Neural cell (in vitro differentiated cells): ENCODE measurements around the gene GTPBP3. TPM values are rescaled to one million over a fixed set of nuclear protein-coding genes. Genes with fewer than 3 reads are reported as not detected.

Experiments used
- H2AFZ ChIP-seq: fragments of 200-600, 300-800 bp; sonication (generic), shearing (Covaris generic); 2 replicates; pipeline ENCODE4 v1.6.0; 2014; ENCODE audit warnings: low read depth, mild to moderate bottlenecking, antibody characterized with exemption, low read length, moderate library complexity
- H3F3A ChIP-seq: fragments of 200-600 bp; shearing (Covaris generic); 2 replicates; pipeline ENCODE4 v1.6.1; 2016; ENCODE audit warnings: mild to moderate bottlenecking, moderate library complexity, mixed read lengths, antibody characterized with exemption, low read length; ENCODE audit not compliant: insufficient read depth, poor library complexity, severe bottlenecking
- H3K27ac ChIP-seq: fragments of 200-600, 300-800 bp; sonication (generic), shearing (Covaris generic); 2 replicates; pipeline ENCODE4 v1.5.1; 2014; ENCODE audit warnings: mild to moderate bottlenecking, low read length, moderate library complexity
- H3K27me3 ChIP-seq: fragments of 300-800, 200-600 bp; sonication (generic), shearing (Covaris generic); 2 replicates; pipeline ENCODE4 v1.6.0; 2014; ENCODE audit warnings: mild to moderate bottlenecking, low read depth, low read length, moderate library complexity; ENCODE audit not compliant: insufficient read depth
- H3K36me3 ChIP-seq: fragments of 300-800, 200-600 bp; sonication (generic), shearing (Covaris generic); 2 replicates; pipeline ENCODE4 v1.5.1; 2014; ENCODE audit warnings: mild to moderate bottlenecking, antibody characterized with exemption, low read length, moderate library complexity; ENCODE audit not compliant: insufficient read depth
- H3K4me2 ChIP-seq: fragments of 300-800, 200-600 bp; sonication (generic), shearing (Covaris generic); 2 replicates; pipeline ENCODE4 v1.6.0; 2014; ENCODE audit warnings: mild to moderate bottlenecking, low read length
- H3K4me3 ChIP-seq: fragments of 300-800, 200-600 bp; sonication (generic), shearing (Covaris generic); 2 replicates; pipeline ENCODE4 v1.5.1; 2014; ENCODE audit warnings: mild to moderate bottlenecking, low read length, moderate library complexity
- H3K79me2 ChIP-seq: fragments of 200-600 bp; shearing (Covaris generic); replicated peaks from 2 replicates; pipeline ENCODE4 v1.6.0; 2014; ENCODE audit warnings: mild to moderate bottlenecking, low read length, moderate library complexity; ENCODE audit not compliant: insufficient read depth
- H3K9ac ChIP-seq: fragments of 300-800, 200-600 bp; sonication (generic), shearing (Covaris generic); 2 replicates; pipeline ENCODE4 v1.6.1; 2016; ENCODE audit warnings: mild to moderate bottlenecking, low read length, mixed read lengths
- H3K9me2 ChIP-seq: fragments of 200-600 bp; shearing (Covaris generic); 2 replicates; pipeline ENCODE4 v1.6.1; 2016; ENCODE audit warnings: mild to moderate bottlenecking, low read length, mixed read lengths; ENCODE audit not compliant: insufficient read depth
- H3K9me3 ChIP-seq: fragments of 200-600, 300-800 bp; sonication (generic), shearing (Covaris generic); 2 replicates; pipeline ENCODE4 v1.6.1; 2016; ENCODE audit warnings: mild to moderate bottlenecking, mixed run types, low read length, moderate library complexity, mixed read lengths
- H4K20me1 ChIP-seq: fragments of 200-600 bp; shearing (Covaris generic); 2 replicates; pipeline ENCODE4 v1.6.1; 2016; ENCODE audit warnings: mild to moderate bottlenecking, mixed run types; ENCODE audit not compliant: insufficient read depth
- CTCF ChIP-seq: fragments of 450-650 bp; IDR thresholded peaks from 2 replicates; pipeline ENCODE4 v1.5.1; 2014; ENCODE audit warnings: antibody characterized with exemption, mild to moderate bottlenecking, moderate library complexity; ENCODE audit not compliant: poor library complexity, severe bottlenecking
- EP300 ChIP-seq: fragments of 450-650 bp; conservative IDR thresholded peaks from 2 replicates; pipeline ENCODE4 v1.6.1; 2014; ENCODE audit warnings: antibody characterized with exemption, mild to moderate bottlenecking, moderate library complexity; ENCODE audit not compliant: poor library complexity, severe bottlenecking
- EZH2 ChIP-seq: fragments of 200-600, 300-800 bp; shearing (Covaris generic), sonication (generic); IDR thresholded peaks from 2 replicates; pipeline ENCODE4 v1.6.1; 2014; ENCODE audit warnings: antibody characterized with exemption, low read length, borderline replicate concordance, mild to moderate bottlenecking; ENCODE audit not compliant: insufficient read depth, poor library complexity, severe bottlenecking
- MXI1 ChIP-seq: fragments of 450-650 bp; conservative IDR thresholded peaks from 2 replicates; pipeline ENCODE4 v1.6.1; 2014; ENCODE audit warnings: antibody characterized with exemption, mild to moderate bottlenecking; ENCODE audit not compliant: poor library complexity, severe bottlenecking
- POLR2AphosphoS5 ChIP-seq: IDR thresholded peaks from 2 replicates; pipeline ENCODE4 v1.6.1; 2012
- RAD21 ChIP-seq: fragments of 450-650 bp; conservative IDR thresholded peaks from 2 replicates; pipeline ENCODE4 v1.6.1; 2014; ENCODE audit warnings: antibody characterized with exemption, mild to moderate bottlenecking, moderate library complexity
- REST ChIP-seq: IDR thresholded peaks from 2 replicates; pipeline ENCODE4 v1.6.1; 2012; ENCODE audit warnings: borderline replicate concordance
- SMC3 ChIP-seq: fragments of 450-650 bp; conservative IDR thresholded peaks from 2 replicates; pipeline ENCODE4 v1.6.1; 2014; ENCODE audit warnings: antibody characterized with exemption, mild to moderate bottlenecking, moderate library complexity; ENCODE audit not compliant: poor library complexity
- TAF1 ChIP-seq: IDR thresholded peaks from 2 replicates; pipeline ENCODE4 v1.6.1; 2012; ENCODE audit warnings: low read depth
- polyA plus RNA-seq: library from polyadenylated mRNA; depleted of rRNA; stranded (reverse); fragments of >200 nt; gene quantifications from 2 replicates; pipeline ENCODE4 v1.2.3, GENCODE V29; 2014

GTPBP3 gene
- polyA plus RNA-seq, 1 donor from 2014 or later: 25.6 TPM

GRCh38 chr19:17305216-17305516, 32.2 kb upstream of the GTPBP3 start:
- Histone ChIP-seq H3K79me2 (peaks cover 7% of the 10 kb centered on the region), H3K36me3 (no peaks in the 10 kb centered on the region), H3K9me3 (no peaks in the 10 kb centered on the region), H2AFZ (peak overlapping the region; percentile 48), H3K27ac (peak overlapping the region; percentile 30), H3K4me2 (peak overlapping the region; percentile 64), H4K20me1 (no peaks in the 10 kb centered on the region), H3K27me3 (no peaks in the 10 kb centered on the region), H3F3A (no peaks in the 10 kb centered on the region), H3K9me2 (no peaks in the 10 kb centered on the region), H3K4me3 (peak overlapping the region; percentile 92), H3K9ac (peak overlapping the region; percentile 52)
- TF ChIP-seq EZH2 (no peak), POLR2AphosphoS5 (no peak), EP300 (no peak), TAF1 (no peak), REST (no peak), MXI1 (no peak), RAD21 (no peak), SMC3 (no peak)

GRCh38 chr19:17305517-17306284, 31.7 kb upstream of the GTPBP3 start, which contains the start of gene MRPL34:
TSS of gene MRPL34 (plus strand) at chr19:17305872. CDS start at chr19:17305893, 21 bp downstream.
- peak within 1 kb of the TSS; percentile 84 for H3K27ac ChIP-seq
- H3K9me2 ChIP-seq: no peaks in the 10 kb centered on the region
- TF ChIP-seq CTCF (peak; percentile 94), MXI1 (peak; percentile 85), EP300 (peak; percentile 20), SMC3 (peak; percentile 88), EZH2 (no peak), REST (no peak), TAF1 (peak; percentile 73), POLR2AphosphoS5 (peak; percentile 75), RAD21 (peak; percentile 74)
- no peaks in the 10 kb centered on the region for H4K20me1 ChIP-seq
- peak within 1 kb of the TSS; percentile 94 for H2AFZ ChIP-seq
- no peaks in the 10 kb centered on the region for H3K9me3 ChIP-seq
- H3K9ac ChIP-seq: peak within 1 kb of the TSS; percentile 88
- no peaks in the 10 kb centered on the region for H3K36me3 ChIP-seq
- H3K4me3 ChIP-seq: peak within 1 kb of the TSS; percentile 92
- no peaks in the 10 kb centered on the region for H3K27me3 ChIP-seq
- no peaks in the 10 kb centered on the region for H3F3A ChIP-seq
- H3K79me2 ChIP-seq: peaks cover 12% of the 10 kb centered on the region
- H3K4me2 ChIP-seq: peak within 1 kb of the TSS; percentile 95
